ENCODE data around the gene PCDHGB7.

PCDHGB7 gene

GRCh38 chr5:141465351-141465750 lies 47.9 kb downstream of the PCDHGB7 start:
- no peak for DNase-seq (ENCODE audit: low spot score)
- H3K4me3 ChIP-seq = no peak overlapping the region
- TF ChIP-seq, protein P1, sequence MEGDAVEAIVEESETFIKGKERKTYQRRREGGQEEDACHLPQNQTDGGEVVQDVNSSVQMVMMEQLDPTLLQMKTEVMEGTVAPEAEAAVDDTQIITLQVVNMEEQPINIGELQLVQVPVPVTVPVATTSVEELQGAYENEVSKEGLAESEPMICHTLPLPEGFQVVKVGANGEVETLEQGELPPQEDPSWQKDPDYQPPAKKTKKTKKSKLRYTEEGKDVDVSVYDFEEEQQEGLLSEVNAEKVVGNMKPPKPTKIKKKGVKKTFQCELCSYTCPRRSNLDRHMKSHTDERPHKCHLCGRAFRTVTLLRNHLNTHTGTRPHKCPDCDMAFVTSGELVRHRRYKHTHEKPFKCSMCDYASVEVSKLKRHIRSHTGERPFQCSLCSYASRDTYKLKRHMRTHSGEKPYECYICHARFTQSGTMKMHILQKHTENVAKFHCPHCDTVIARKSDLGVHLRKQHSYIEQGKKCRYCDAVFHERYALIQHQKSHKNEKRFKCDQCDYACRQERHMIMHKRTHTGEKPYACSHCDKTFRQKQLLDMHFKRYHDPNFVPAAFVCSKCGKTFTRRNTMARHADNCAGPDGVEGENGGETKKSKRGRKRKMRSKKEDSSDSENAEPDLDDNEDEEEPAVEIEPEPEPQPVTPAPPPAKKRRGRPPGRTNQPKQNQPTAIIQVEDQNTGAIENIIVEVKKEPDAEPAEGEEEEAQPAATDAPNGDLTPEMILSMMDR (IDR thresholded peaks at IDR 0.05) = no peak
- H3K27ac ChIP-seq = no peak overlapping the region
